ENCODE results near the gene ZNF578.
"Not testable (repeated sequence)": the region's sequence is repeated elsewhere in the genome, so short reads cannot be mapped to it uniquely, and the experiment has no call there.

The ZNF578 gene

DNA sequence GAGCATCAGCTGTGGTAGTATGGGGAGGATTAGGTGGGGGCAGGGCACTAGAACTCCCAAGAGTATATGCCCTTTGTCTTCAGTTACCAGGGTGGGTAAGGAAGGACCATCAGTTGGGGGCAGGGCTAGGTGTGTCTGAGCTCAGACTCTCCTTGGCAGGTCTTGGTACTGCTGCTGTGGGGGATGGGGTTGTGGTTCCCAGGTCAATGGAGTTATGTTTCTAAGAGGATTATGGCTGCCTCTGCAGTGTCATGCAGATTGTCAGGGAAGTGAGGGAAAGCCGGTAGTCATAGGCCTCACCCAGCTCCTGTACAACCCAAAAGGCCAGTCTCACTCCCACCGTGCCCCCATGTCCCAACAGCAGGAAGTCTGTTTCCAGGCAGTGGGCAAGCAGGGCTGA is 8.8 kb upstream of the ZNF578 start:
- H3K36me3 ChIP-seq, result no peaks in the 10 kb centered on the region
- no peaks in the 10 kb centered on the region for H3K27me3 ChIP-seq
- no peak for DNase-seq
- TF ChIP-seq, protein P1, sequence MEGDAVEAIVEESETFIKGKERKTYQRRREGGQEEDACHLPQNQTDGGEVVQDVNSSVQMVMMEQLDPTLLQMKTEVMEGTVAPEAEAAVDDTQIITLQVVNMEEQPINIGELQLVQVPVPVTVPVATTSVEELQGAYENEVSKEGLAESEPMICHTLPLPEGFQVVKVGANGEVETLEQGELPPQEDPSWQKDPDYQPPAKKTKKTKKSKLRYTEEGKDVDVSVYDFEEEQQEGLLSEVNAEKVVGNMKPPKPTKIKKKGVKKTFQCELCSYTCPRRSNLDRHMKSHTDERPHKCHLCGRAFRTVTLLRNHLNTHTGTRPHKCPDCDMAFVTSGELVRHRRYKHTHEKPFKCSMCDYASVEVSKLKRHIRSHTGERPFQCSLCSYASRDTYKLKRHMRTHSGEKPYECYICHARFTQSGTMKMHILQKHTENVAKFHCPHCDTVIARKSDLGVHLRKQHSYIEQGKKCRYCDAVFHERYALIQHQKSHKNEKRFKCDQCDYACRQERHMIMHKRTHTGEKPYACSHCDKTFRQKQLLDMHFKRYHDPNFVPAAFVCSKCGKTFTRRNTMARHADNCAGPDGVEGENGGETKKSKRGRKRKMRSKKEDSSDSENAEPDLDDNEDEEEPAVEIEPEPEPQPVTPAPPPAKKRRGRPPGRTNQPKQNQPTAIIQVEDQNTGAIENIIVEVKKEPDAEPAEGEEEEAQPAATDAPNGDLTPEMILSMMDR (IDR thresholded peaks at IDR 0.05), result no peak
- intact Hi-C loops (cut with DNase I; ENCODE audit: low total_unique reads), result no loop called here
- H3K27ac ChIP-seq, result no peak overlapping the region
- no peak overlapping the region for H3K4me3 ChIP-seq
- H3K4me1 ChIP-seq, result no peaks in the 10 kb centered on the region
- H3K9me3 ChIP-seq, result peaks cover under 1 to 61% (median 37%) of the 10 kb centered on the region in 3 donors

DNA sequence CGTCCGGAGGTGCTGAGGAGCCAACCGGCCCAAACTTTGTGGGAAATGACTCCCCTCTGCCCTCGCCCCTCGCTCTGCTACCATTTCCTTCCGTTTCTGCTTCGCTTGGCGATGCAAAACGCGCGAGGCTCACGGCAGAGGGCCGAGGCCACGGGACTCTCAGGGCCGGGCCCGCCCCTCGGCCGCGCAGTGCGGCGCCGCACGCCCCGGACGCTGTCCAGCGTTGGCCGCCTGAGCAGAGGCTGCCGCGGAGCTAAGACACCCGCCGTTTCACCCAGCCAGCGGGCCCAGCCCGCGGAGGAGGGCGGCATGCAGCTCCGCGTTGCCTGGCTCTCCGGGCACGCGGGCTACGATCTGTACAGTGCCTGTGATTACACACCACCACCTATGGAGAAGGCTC is 2.1 kb upstream of the ZNF578 start:
- no peak overlapping the region for H3K27ac ChIP-seq
- no peaks in the 10 kb centered on the region for H3K27me3 ChIP-seq
- no peak overlapping the region for H3K4me3 ChIP-seq
- H3K9me3 ChIP-seq, result peaks cover 6 to 65% (median 33%) of the 10 kb centered on the region in 3 donors
- H3K36me3 ChIP-seq, result peaks cover 5 to 18% (median 5%) of the 10 kb centered on the region in 3 donors
- TF ChIP-seq, protein P1 (IDR thresholded peaks at IDR 0.05), result no peak
- H3K4me1 ChIP-seq, result peaks cover 0 to 13% (median 6%) of the 10 kb centered on the region in 4 donors
- DNase-seq, result no peak
- intact Hi-C loops (cut with DNase I; ENCODE audit: low total_unique reads), result no loop called here

DNA sequence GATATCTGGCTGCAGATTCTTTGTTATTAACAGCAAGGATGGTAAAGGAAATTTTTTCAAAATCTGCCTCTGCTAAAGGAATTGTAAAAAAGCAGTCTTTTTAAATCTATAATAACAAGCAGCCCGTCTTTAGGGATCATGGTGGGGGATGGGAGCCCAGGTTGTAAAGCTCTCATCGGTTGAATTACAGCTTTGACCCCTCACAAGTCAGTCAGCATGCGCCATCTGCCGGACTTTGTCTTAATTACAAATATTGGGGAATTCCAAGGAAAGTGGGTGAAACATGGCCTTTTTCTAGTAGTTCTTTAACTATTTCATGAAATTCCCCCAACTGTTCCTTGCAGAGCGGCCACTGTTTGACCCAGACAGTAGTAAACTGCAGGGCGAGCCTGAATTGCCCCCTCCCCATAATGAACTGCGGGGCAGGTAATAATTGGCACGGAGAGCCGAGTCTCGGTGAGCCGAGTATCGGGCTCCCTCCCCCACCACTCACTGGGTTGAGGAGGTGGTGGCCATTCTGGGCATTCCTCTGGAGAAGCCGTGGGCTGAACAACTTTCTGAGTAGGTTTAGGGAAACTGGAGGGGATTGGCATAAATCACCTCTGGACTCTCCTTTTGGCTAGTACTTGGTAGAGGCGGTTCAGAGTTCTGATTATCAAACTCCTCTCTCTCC is 11.6 kb downstream of the ZNF578 start:
- intact Hi-C loops (cut with DNase I; ENCODE audit: low total_unique reads), result no loop called here

DNA sequence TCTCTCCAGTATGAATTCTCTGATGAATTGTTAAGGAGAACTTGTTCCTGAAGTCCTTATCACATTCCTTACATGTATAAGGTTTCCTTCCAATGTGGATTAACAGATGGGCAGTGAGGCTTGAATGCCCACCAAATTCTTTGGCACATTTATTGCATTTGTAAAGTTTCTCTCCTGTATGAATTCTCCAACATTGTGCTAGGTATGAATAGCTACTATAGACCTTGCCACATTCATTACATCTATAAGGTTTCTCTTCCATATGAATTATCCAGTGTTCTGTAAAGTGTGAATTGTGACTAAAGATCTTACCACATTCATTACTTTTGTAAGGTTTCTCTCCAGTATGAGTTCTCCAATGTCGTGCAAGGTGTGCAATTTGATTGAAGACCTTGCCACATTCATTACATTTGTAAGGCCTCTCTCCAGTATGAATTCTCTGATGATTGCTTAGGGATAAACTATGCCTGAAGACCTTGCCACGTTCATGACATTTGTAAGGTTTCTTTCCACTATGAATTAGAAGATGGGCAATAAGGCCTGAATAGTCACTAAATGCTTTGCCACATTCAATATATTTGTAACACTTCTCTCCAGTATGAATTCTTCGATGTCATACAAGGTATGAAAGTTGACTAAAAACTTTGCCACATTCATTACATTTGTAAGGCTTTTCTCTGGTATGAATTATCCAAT is 20.4 kb downstream of the ZNF578 start:
- TF ChIP-seq, protein P1 (IDR thresholded peaks at IDR 0.05), result no peak
- no peak overlapping the region for H3K4me3 ChIP-seq
- no peaks in the 10 kb centered on the region for H3K27me3 ChIP-seq
- no peaks in the 10 kb centered on the region for H3K4me1 ChIP-seq
- intact Hi-C loops (cut with DNase I; ENCODE audit: low total_unique reads), result no loop called here
- DNase-seq, result no peak
- peaks cover 0 to 91% (median 69%) of the 10 kb centered on the region in 3 donors for H3K36me3 ChIP-seq
- no peak overlapping the region for H3K27ac ChIP-seq
- peaks cover 43 to 100% (median 99%) of the 10 kb centered on the region in 3 donors for H3K9me3 ChIP-seq

More for the DNA sequence above, 11.6 kb downstream of the ZNF578 start:
- peaks cover 16 to 81% (median 71%) of the 10 kb centered on the region in 3 donors for H3K36me3 ChIP-seq
- H3K27ac ChIP-seq, result no peak overlapping the region
- H3K27me3 ChIP-seq, result no peaks in the 10 kb centered on the region
- TF ChIP-seq, protein P1 (IDR thresholded peaks at IDR 0.05), result no peak
- H3K9me3 ChIP-seq, result peaks cover 11 to 100% (median 80%) of the 10 kb centered on the region in 3 donors
- H3K4me1 ChIP-seq, result no peaks in the 10 kb centered on the region
- no peak for DNase-seq
- H3K4me3 ChIP-seq, result no peak overlapping the region

DNA sequence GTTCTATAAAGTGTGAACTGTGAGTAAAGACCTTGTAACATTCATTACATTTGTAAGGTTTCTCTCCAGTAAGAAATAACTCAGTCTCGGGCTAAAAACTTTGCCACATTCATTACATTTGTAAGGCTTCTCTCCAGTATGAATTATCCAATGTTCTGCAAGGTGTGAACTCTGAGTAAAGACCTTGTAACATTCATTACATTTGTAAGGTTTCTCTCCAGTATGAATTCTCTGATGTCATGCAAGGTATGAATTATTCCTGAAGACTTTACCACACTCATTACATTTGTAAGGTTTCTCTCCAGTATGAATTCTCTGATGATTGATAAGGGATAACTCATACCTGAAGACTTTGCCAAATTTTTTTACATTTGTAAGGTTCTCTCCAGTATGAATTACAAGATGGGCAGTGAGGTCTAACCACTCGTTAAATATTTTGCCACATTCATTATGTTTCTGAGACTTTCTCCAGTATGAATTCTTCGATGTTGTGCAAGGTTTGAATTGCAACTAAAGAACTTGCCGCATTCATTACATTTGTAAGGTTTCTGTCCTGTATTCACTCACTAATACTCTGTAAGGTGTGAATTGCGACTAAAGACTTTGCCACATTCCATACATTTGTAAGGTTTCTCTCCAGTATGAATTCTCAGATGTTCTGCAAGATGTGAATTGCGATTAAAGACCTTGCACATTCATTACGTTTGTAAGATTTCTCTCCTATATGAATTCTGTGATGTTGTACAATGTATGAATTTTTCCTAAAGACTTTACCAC is 21.2 kb downstream of the ZNF578 start:
- no peak for DNase-seq
- Histone ChIP-seq H3K27ac (no peak overlapping the region), H3K9me3 (peaks cover 45 to 100% (median 99%) of the 10 kb centered on the region in 3 donors), H3K36me3 (peaks cover 0 to 90% (median 74%) of the 10 kb centered on the region in 3 donors), H3K27me3 (no peaks in the 10 kb centered on the region), H3K4me1 (no peaks in the 10 kb centered on the region), H3K4me3 (no peak overlapping the region)
- intact Hi-C loops (cut with DNase I; ENCODE audit: low total_unique reads), result no loop called here
- TF ChIP-seq, protein P1 (IDR thresholded peaks at IDR 0.05), result no peak

DNA sequence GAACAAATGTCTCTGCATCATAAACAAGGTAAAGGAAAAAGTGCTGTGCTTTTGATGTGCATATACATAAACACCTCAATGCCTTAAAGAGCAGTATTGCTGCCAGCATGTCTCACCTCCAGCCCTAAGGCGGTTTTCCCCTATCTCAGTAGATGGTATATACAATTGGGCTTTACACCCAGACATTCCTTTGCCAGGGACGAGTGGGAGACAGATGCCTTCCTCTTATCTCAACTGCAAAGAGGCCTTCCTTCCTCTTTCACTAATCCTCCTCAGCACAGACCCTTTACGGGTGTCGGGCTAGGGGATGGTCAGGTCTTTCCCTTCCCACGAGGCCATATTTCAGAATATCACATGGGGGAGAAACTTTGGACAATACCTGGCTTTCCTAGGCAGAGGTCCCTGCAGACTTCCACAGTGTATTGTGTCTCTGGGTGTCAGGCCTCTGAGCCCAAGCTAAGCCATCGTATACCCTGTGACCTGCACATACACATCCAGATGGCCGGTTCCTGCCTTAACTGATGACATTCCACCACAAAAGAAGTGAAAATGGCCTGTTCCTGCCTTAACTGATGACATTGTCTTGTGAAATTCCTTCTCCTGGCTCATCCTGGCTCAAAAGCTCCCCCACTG is 30.9 kb downstream of the ZNF578 start:
- H3K9me3 ChIP-seq, result peaks cover 0 to 83% (median 61%) of the 10 kb centered on the region in 3 donors

DNA sequence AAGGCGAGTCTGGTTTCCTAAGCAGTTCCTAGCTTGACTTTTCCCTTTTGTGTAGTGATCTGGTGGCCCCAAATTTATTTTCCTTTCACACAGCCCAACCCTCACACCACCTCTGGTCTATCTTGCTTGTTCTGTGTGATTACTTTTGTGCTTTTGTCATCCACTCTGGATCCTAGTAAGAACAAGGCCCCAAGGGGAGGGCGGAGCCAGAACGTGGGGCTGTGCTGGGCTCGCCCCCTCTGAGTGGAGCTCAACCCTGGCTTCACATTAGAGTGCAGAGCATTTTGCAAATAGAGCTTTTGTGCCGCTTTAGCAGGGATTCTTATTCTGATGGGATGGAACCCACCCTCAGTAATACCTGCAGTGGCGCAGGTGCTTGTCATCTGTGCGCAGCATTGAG is 31.7 kb downstream of the ZNF578 start:
- H3K9me3 ChIP-seq, result peaks cover 0 to 82% (median 57%) of the 10 kb centered on the region in 3 donors
- not testable (repeated sequence) for H3K27me3 ChIP-seq, H3K4me3 ChIP-seq

More for the DNA sequence above, 30.9 kb downstream of the ZNF578 start:
- DNase-seq; H3K27me3 ChIP-seq; H3K4me3 ChIP-seq; H3K27ac ChIP-seq; intact Hi-C loops (cut with DNase I; ENCODE audit: low total_unique reads); H3K4me1 ChIP-seq: not testable (repeated sequence)
- H3K36me3 ChIP-seq, result peaks cover 0 to 39% (median 32%) of the 10 kb centered on the region in 3 donors

More for the DNA sequence above, 31.7 kb downstream of the ZNF578 start:
- H3K27ac ChIP-seq; intact Hi-C loops (cut with DNase I; ENCODE audit: low total_unique reads); DNase-seq; H3K4me1 ChIP-seq: not testable (repeated sequence)
- peaks cover 0 to 37% (median 26%) of the 10 kb centered on the region in 3 donors for H3K36me3 ChIP-seq

Measured in tibial artery (tissue), 4 donors.